B cell (primary cell): Measurements from ENCODE around the gene DIABLO. TPM values are rescaled to one million over a fixed set of nuclear protein-coding genes. Genes with fewer than 3 reads are reported as not detected.

Experiments used
- ATAC-seq: fragments of 200-7000 bp; cut with Tn5 transposase; one replicate; pipeline ENCODE4 v1.10.0; 2021; ENCODE audit warnings: low read depth, mild to moderate bottlenecking, moderate number of reproducible peaks, moderate library complexity
- CTCF ChIA-PET: fragments of 350-600 bp; sonication (Branson Sonifier 250); formaldehyde crosslinking; loops from one replicate; lab custom pipeline; 2021; ENCODE audit warnings: antibody characterized with exemption, inconsistent platforms; lab: Charles Lee
- POLR2A ChIA-PET: fragments of 350-600 bp; sonication (Branson Sonifier 250); formaldehyde crosslinking; loops from one replicate; lab custom pipeline; 2021; ENCODE audit warnings: antibody characterized with exemption; lab: Charles Lee
- DNase-seq: peaks from one replicate; pipeline ENCODE4 v3.0.0; 2013
- H2AFZ ChIP-seq: 2 replicates; pipeline ENCODE4 v1.6.1; 2012; ENCODE audit warnings: mild to moderate bottlenecking, low read depth, low read length; ENCODE audit not compliant: insufficient read depth, poor library complexity, severe bottlenecking
- H3K27ac ChIP-seq, 2 donors: 1 replicate in 1 of 2; 2 replicates in 1 of 2; pipeline ENCODE4 v1.5.1; 2012 to 2013; ENCODE audit warnings: low read length in 2 of 2, mild to moderate bottlenecking in 2 of 2, moderate library complexity in 1 of 2
- H3K27me3 ChIP-seq, 4 experiments: fragments of 200-600 bp in 1 of 4; sonication (generic) in 1 of 4; replicated peaks in 1 of 4; 1 replicate in 2 of 4; 2 replicates in 2 of 4; pipeline versions ENCODE4 v1.6.1 to v1.7.0; 2013 to 2016; ENCODE audit warnings: low read length in 3 of 4, mild to moderate bottlenecking in 2 of 4, mixed read lengths in 1 of 4, moderate library complexity in 1 of 4; ENCODE audit not compliant: insufficient read depth in 4 of 4, control insufficient read depth in 3 of 4; ENCODE audit errors: control extremely low read depth in 1 of 4
- H3K36me3 ChIP-seq, 2 experiments: replicated peaks in 1 of 2; 1 replicate in 1 of 2; 2 replicates in 1 of 2; pipeline versions ENCODE4 v1.6.1 to v1.7.1; 2013; ENCODE audit warnings: low read length in 1 of 2; ENCODE audit not compliant: insufficient read depth in 2 of 2, control insufficient read depth in 1 of 2; ENCODE audit errors: control extremely low read depth in 1 of 2, extremely low read depth in 1 of 2
- H3K4me1 ChIP-seq, 2 donors: fragments of 200-600 bp in 1 of 2; sonication (generic) in 1 of 2; 1 replicate in 1 of 2; 2 replicates in 1 of 2; pipeline versions ENCODE4 v1.5.1 to v1.6.1; 2013 to 2017; ENCODE audit warnings: low read length in 2 of 2; ENCODE audit not compliant: control insufficient read depth in 2 of 2, insufficient read depth in 2 of 2
- H3K4me2 ChIP-seq: replicated peaks from 2 replicates; pipeline ENCODE3; 2012; ENCODE audit warnings: mild to moderate bottlenecking, low read depth, low read length; ENCODE audit not compliant: poor library complexity, severe bottlenecking
- H3K4me3 ChIP-seq, 5 experiments: fragments of 200-600 bp in 1 of 5; sonication (generic) in 1 of 5; 1 replicate in 3 of 5; 2 replicates in 2 of 5; pipeline versions ENCODE4 v1.5.1 to v1.7.0; 2011 to 2016; ENCODE audit warnings: low read length in 4 of 5, mild to moderate bottlenecking in 4 of 5, low read depth in 2 of 5, control low read depth in 1 of 5, moderate library complexity in 1 of 5; ENCODE audit not compliant: insufficient read depth in 1 of 5; ENCODE audit errors: control extremely low read depth in 1 of 5, extremely low read depth in 1 of 5
- H3K79me2 ChIP-seq: fragments of 200-600 bp; sonication (generic); one replicate; pipeline ENCODE4 v1.6.0; 2016; ENCODE audit warnings: low read length; ENCODE audit not compliant: control insufficient read depth, insufficient read depth
- H3K9ac ChIP-seq: fragments of 200-600 bp; sonication (generic); 2 replicates; pipeline ENCODE4 v1.6.1; 2017; ENCODE audit warnings: mild to moderate bottlenecking, low read length, moderate library complexity
- H3K9me3 ChIP-seq, 3 donors: one replicate each; pipeline versions ENCODE4 v1.6.1 to v1.7.1; 2013; ENCODE audit warnings: low read length in 2 of 3; ENCODE audit not compliant: control insufficient read depth in 2 of 3, insufficient read depth in 1 of 3; ENCODE audit errors: control extremely low read depth in 1 of 3
- H4K20me1 ChIP-seq: 2 replicates; pipeline ENCODE4 v1.6.0; 2012; ENCODE audit warnings: mild to moderate bottlenecking, low read length; ENCODE audit not compliant: insufficient read depth, control insufficient read depth, poor library complexity, severe bottlenecking
- H3K27ac Mint-ChIP-seq: one replicate; pipeline ENCODE4 v1.8.0; 2021; ENCODE audit warnings: mixed read lengths
- H3K27me3 Mint-ChIP-seq: one replicate; pipeline ENCODE4 v1.8.0; 2021; ENCODE audit warnings: mixed read lengths
- H3K4me1 Mint-ChIP-seq: one replicate; pipeline ENCODE4 v1.8.0; 2021; ENCODE audit warnings: mixed read lengths
- H3K4me3 Mint-ChIP-seq: one replicate; pipeline ENCODE4 v1.8.0; 2021; ENCODE audit warnings: mixed read lengths
- H3K9me3 Mint-ChIP-seq: one replicate; pipeline ENCODE4 v1.8.0; 2022; ENCODE audit warnings: mixed read lengths; ENCODE audit not compliant: insufficient read depth
- CTCF ChIP-seq: fragments of 200-600 bp; IDR thresholded peaks from one replicate; pipeline ENCODE4 v1.8.0; 2022; ENCODE audit warnings: antibody characterized with exemption, mild to moderate bottlenecking
- EZH2 ChIP-seq: IDR thresholded peaks from 2 replicates; pipeline ENCODE4 v1.6.1; 2012; ENCODE audit warnings: borderline replicate concordance, low read depth, mild to moderate bottlenecking, moderate library complexity, low read length; ENCODE audit not compliant: insufficient read depth, poor library complexity, severe bottlenecking
- WGBS: methylation state at CpG from one replicate; pipeline ENCODE4 v1.1.5; 2013; ENCODE audit warnings: missing lambda C conversion rate; ENCODE audit not compliant: insufficient coverage; 5-methylcytosine and 5-hydroxymethylcytosine counted together
- intact Hi-C: fragments of 100-400 bp; cut with micrococcal nuclease; formaldehyde crosslinking; loops from one replicate; pipeline ENCODE4 v1.10.0; 2022
- polyA plus RNA-seq: library from polyadenylated mRNA; depleted of rRNA; stranded (reverse); fragments of >200 nt; gene quantifications from 2 replicates; pipeline ENCODE4 v1.2.3, GENCODE V29; 2012
- total RNA-seq, 2 donors: library from RNA; stranded (reverse); fragments of 120-200 nt in 1 of 2; gene quantifications; 1 replicate in 1 of 2; 2 replicates in 1 of 2; pipeline versions ENCODE4 v1.2.3 to v1.2.4, GENCODE V29; 2013 to 2022

Gene DIABLO
- total and polyA plus RNA-seq, 2 donors (not counting 1 experiment from before 2014, with no cell fraction given): 36.8 to 44.6 TPM

GRCh38 chr12:122235741-122236140 is 9.9 kb upstream of the DIABLO start:
- intact Hi-C loops: no loop called here
- Histone ChIP-seq H3K79me2 (no peaks in the 10 kb centered on the region), H3K36me3 (peaks cover 4 to 63% of the 10 kb centered on the region in 2 experiments), H3K9me3 (no peaks in the 10 kb centered on the region), H3K9ac (no peak overlapping the region), H3K27me3 (no peaks in the 10 kb centered on the region), H3K27ac (no peak overlapping the region), H3K4me2 (no peak overlapping the region), H4K20me1 (no peaks in the 10 kb centered on the region), H3K4me1 (no peaks in the 10 kb centered on the region), H2AFZ (no peak overlapping the region), H3K4me3 (no peak overlapping the region)
- DNase-seq: no peak
- no peak for ATAC-seq
- Mint-ChIP-seq H3K27ac (no peak overlapping the region), H3K4me3 (no peak overlapping the region), H3K4me1 (no peaks in the 10 kb centered on the region), H3K27me3 (no peaks in the 10 kb centered on the region), H3K9me3 (no peaks in the 10 kb centered on the region)
- TF ChIP-seq CTCF (no peak), EZH2 (no peak)
- WGBS: 98% methylated on average over 5 of the region's 7 CpGs
- ChIA-PET POLR2A (no interaction called here), CTCF (no interaction called here)

DNA sequence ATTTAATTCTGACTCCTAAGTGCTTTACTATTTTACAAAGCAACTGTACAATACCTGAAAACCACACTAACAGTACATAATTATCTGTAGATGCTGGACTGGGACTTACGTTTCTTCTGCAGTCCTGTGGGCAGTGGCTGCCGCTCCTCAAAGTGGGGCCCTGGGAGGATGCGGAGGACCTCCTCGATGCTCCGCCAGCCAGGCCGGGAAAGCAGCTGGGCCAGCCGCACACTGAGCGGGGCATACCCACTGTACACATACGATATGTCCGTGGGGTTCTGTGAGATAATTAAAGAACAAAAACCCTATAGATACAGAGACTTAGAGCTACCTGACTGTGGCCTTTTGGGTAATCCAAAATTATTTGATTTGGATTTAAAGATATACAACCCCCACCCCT is 6.8 kb upstream of the DIABLO start:
- Histone ChIP-seq H3K9me3 (no peaks in the 10 kb centered on the region), H3K79me2 (no peaks in the 10 kb centered on the region), H3K4me2 (no peak overlapping the region), H3K27ac (no peak overlapping the region), H3K9ac (no peak overlapping the region), H3K27me3 (no peaks in the 10 kb centered on the region), H3K4me1 (no peaks in the 10 kb centered on the region), H3K4me3 (no peak overlapping the region), H2AFZ (no peak overlapping the region), H4K20me1 (peaks cover under 1% of the 10 kb centered on the region), H3K36me3 (peaks cover 2 to 62% of the 10 kb centered on the region in 2 experiments)
- Mint-ChIP-seq H3K4me3 (no peak overlapping the region), H3K27ac (no peak overlapping the region), H3K27me3 (no peaks in the 10 kb centered on the region), H3K4me1 (peaks cover 2% of the 10 kb centered on the region), H3K9me3 (no peaks in the 10 kb centered on the region)
- no peak for ATAC-seq
- TF ChIP-seq EZH2: no peak
- no peak for TF ChIP-seq CTCF
- intact Hi-C loops: no loop called here
- ChIA-PET CTCF (interaction anchor here (0.7 kb wide), 1 partner anchor 1014 kb away, joined by 3 read pairs; no protein-coding TSS in a partner anchor), POLR2A (no interaction called here)
- WGBS: 100% methylated on average over 3 of the region's 10 CpGs
- DNase-seq: no peak
